HG03565 (cell line): ENCODE data around the gene RNF220.
"Not testable (repeated sequence)": the region's sequence is repeated elsewhere in the genome, so short reads cannot be mapped to it uniquely, and the experiment has no call there.

Experiments used
- ATAC-seq: cut with Tn5 transposase; IDR thresholded peaks from one replicate; pipeline ENCODE4 v1.9.1; 2021; ENCODE audit warnings: mild to moderate bottlenecking, moderate library complexity; ENCODE audit not compliant: unreplicated experiment

RNF220 gene

DNA sequence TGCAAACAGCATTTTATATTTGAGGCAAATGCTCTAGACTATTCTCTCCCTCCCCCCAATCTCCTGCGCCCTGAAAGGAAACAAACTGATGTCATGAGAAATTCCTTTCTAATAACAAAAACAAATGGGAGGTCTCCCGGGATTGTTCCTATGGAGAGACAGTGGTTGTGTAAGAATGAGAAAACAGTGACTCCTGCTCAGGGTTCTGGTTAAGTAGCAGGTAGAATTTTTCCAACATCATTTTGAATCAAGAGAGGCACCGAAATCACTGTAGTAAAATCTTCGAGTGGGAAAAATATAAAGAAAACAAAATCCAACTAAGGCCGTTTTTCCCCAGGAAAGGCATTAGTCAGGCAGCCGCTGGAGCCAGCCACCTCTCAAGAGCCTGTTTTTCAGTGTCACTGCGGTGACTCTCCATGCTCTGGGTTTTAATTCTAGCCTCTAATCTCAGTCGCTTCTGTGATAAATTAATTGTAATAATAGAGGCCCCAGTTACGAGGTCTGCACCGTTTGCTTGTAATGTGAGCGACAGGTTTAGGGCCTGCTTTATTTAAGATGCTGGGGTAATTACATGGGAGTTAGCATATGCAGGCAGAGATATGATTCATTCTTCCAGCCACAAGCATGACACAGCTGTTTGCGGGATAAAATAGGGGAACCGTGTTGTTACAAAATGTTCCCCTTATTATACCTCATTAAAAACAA, 80.3 kb downstream of the RNF220 start:
- no peak for ATAC-seq

DNA sequence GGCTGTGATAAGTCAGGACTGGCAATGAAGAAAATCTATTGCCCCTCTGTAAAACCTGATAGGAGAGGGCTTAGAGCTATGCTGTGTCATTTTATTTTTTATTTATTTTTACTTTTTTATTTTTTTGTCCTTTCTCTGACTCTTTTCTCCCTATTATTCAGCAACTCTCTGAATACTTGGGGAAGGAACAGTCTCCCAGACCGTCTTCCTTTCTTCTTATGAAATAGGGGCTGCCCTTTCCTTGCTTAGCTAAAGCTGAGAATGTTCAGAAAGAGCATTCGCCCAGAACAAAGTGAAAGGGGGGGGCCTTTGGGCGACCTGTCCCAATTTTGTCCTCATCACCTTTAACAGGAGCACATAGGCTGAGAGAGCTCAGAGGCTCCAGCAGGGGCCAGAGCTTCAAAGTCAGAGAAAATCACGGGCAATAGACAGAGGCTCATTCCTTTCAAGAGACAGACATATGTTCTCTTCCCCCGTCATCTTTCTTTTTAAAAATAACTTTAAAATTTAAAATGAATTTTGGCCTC, 80.9 kb downstream of the RNF220 start:
- ATAC-seq = no peak

DNA sequence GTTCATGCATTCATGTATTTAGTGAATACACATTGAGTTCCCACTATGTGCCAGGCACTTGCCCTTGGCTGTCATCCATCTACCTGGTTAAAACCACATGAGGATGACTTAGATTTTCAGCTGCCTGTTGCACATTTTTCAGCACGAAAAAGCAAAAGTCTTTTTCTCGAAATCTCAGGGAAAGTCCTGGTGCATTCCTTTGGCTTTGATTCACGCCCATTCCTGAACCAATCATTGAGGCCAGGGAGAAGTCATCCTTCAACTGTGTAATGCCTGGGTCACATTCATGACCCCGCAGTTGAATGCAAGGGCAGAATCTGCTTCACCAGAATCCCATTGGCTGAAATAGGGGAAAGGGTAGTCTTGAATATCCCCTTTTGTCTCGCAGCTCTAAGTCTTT, 84.4 kb downstream of the RNF220 start:
- ATAC-seq = no peak

DNA sequence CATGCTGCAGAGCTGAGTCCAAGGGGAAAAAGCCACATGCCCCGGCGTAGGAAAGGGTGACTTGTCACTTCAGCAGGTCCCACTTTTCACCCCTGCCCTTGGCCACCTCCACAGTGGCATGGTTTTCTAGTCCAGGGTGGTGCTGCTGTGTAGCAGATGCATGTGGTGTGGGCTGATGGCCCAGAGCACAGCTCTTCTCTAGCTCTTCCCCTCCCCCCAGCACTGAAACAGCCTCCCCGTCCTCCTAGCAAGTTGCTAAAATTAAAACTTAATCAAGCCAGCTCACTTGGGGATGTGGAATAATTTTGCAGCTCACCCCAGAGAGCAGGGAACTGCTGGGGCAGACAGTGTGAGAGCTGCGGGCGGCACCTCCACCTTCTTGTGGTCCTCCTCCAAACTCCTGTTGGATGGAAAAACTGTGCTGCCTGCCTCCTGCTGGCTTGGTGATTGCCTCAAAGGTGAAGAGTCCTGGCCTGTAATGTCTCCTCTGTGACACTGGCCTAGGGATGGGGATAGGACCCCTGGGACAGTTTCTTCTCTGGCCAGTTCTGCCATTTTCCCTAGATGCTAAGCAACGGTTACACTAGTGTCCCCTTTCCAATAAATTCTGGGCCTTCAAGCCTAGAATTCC, 91.6 kb downstream of the RNF220 start:
- ATAC-seq = no peak

DNA sequence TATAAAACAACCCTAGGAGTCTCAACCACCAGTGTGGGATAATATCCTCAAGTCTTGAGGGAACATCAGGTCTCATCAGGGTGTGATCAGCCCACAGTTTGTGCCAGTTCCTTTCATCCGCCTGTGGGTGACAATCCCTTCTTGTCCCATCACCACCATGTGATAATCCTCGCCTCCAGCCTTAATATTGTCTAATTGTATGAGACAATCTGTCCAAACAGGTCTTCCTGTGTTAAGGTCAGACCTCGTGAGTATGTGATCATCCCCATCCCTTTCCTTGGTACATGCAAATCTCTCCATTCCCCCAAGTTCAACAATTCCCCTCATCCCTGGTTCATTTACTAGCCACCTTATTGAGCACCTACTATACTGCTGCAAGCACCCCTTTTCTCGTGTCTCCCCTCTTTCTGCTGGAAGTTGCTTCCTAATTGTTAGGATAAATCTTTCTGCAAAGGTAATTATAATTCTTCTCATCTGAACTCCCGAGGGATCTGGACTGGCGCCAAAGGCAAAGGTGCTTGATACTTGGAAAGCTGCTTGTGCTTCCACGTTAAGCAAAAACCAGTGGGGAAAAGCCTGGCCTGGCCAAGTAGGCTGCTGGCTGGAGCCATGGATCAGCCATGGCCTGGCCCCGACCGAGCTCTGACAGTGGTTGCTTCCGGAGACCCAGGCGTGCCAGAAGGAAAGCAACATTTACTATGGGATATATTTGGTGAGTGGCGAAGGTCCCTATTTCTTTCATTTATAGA, 92.5 kb downstream of the RNF220 start:
- no peak for ATAC-seq

DNA sequence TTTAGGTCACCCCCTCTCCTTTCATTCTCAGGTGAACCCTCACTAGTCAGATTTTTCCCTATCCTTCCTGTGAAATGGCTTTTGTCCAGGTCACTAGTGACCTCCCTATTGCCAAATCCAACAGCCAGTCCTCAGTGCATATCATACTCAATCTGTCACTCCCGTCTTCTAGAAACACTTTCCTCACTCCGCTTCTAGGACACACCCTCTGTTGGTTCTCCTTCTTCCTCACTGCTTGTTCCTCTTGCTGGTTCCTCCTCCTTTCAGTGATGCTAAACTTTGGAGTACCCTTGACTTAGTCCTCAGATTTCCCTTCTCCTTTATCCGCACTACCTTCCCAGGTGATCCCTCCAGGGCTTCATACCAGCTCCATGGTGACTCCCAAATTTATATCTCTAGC, 94.3 kb downstream of the RNF220 start:
- no peak for ATAC-seq

DNA sequence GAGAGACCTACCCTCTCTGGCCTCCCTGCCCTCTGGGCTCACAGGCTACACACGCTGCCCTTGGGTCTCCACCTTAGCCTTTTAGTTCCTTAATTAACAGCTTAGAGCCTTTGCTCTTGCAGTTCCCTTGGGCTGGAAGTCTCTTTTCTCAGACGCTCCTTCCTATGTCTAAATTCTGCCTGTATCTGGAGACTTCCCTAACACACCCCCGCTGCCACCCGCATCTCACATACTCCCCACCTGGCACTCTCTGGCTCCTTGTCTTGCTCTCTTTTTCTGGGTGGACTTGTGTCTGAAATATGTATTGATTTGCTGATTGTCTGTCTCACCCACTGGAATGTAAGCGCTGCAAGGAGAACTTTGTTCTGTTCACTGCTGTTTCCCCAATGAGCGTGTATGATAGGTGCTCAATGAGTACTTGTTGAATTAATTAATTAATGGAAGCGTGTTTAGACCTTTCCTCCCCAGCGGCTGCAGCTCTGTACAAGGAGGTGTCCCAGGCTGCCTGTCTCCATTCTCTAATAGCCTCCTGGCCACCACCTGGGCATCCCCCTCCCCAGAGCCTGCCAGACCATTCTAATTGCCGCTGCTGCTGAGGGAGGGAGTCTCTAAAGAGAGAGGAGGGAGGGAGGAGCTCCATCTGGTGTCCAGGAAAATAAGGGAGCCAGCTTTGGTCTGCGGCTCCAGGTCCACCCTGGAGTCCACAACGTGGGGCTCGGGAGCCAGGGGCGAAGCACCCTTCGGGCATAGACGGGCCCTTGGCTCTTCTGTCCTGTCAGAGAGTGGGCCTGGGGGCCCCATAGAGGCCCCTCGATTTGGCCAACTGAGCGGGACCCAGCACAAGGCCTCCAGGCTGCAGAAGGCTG, 95.4 kb downstream of the RNF220 start:
- ATAC-seq = no peak

DNA sequence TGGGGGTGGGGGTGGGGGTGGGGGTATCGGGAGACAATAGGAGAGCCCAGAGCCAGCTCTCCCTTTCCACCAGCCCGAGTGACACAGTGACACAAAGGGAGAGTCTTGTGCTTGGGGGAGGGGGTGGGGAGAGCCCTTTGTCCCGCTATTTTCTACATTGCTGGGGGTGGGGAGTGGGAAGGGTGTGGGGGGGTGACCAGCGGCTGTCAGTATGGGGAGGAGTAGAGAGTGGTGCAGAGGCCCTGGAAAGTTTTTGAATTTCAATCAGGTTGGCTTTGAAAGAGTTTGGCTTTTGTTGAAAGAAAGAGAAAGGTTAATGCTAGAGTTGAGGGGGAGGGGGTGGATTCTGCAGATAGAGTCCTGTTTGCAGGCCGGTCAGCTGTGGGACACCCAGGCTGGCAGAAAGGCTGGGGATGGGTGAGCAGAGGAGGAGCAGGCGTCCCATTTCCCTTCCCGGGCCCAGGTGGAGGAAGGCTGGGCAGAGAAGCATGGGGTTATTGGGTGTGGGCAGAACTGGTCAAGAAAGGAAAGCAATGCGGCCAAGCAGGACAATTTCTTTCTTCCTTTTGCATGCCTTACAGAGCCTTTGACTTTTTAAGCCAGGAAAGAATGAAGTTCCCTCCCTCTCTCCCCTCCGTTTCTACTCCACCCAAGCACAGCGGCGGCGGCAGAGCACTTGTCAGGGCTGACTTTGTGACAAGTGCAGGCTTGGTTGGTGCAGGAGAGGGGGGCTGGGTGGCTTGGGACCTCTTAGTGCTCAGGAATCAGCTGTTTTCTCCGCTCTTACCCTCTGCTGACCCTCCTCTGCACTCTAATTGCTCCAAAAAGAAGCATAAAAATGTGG, 96.2 kb downstream of the RNF220 start:
- no peak for ATAC-seq

DNA sequence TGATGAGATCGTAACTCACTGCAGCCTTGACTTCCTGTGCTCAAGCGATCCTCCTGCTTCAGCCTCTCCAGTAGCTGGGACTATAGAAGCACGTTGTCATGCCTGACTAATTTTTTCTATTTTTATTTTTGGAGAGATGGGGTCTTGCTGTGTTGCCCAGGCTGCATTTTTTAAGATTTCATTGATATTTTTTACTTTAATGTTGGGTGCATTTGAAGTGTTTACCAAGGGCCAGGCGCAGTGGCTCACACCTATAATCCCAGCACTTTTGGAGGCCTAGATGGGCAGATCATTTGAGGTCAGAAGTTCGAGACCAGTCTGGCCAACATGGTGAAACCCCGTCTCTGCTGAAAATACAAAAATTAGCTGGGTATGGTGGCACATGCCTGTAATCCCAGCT, 97.8 kb downstream of the RNF220 start:
- ATAC-seq = not testable (repeated sequence)

DNA sequence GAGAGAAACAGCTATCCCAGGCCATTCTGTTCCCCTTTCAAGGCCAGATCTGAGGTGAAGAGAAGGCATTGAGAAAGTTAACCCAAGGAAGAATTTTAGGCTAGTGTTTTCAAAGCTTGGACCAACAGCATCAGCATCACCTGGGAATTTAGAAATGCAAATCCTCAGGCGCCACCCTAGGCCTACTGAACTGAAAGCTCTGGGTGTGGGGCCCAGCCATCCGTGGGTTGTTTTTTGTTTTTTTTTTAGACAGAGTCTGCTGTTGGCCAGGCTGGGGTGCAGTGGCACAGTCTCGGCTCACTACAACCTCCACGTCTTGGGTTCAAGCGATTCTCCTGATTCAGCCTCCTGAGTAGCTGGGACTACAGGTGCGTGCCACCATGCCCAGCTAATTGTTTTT, 98.6 kb downstream of the RNF220 start:
- no peak for ATAC-seq

DNA sequence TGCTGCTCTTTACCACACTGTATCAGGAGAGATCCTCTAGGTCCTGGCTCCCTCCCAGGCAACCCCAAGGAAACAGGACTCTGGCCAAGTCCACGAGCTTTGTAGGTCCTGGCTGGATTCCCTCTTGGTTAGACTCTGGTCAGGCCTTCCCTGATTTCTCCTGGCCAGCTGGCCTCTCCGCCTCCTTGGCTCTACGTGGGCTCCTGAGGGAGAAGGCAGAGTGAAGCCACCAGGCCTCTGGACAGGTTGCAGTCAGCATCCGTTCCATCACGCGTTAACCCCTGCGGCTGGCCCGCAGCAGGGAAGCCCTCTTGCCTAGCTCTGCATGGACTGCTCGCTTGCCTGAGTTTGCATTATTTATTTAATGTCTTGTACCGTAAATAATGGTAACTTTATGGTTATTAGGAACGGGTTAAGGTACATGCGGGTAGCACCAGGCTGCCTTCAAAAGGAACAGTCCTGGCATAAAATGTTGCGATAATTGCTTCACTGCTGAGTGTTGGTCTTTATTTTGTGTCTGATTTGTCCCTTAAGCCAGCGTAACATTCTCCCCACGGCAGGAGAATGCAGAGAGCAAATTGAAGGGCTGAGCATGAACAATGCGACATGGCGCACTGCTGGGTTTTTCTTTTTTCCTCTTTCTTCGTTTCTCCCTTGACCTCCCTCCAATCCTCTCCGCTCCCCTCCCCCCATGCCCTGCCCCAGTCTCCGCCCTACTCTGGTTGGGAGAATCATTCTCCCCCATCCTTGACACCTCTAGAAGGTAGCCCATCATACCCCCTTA, 100.3 kb downstream of the RNF220 start:
- no peak for ATAC-seq

DNA sequence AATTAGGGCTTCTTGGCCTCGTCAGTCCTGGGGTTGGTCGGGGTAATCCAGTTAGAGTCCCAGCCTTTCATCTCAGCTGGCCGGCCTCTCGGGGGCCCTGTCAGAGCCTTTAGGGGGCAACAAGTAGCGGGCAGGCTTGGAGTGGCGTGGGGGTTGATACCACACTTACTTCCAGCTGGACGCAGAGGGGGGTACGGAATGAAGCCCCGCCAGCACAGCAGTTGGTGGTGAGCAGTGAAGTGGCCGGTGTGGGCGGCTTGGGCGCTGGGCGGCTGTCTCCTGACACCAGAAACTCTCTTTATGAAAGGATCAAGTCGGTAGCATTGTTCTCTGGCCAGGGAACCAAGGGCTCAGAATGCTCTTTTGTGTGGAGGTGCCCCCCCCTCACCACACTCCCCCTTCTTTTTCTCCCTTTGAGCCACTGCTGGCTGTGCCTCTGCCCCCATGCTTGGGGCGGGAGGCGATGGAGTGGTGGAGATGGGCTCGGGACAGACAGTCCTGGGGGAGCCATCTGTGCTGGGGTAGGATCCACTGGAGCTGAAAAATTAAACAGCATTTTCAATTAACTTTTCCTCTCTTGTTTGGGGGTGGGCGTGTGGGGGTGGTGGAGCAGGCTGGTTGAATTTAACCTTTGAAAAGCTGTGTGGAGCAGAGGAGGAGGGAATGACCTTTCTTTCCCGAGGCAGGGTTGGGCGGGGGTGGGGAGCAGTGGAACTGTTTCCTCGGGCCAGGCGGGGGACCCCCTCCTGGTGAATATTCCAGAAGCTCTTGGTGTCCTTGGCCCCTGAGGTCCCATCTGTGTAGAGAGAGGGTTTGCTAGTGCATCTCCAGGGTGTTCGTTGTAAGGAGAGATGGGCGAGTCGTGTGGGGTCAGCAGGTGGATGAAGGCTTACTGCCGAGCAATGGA, 102.7 kb downstream of the RNF220 start:
- ATAC-seq = no peak

DNA sequence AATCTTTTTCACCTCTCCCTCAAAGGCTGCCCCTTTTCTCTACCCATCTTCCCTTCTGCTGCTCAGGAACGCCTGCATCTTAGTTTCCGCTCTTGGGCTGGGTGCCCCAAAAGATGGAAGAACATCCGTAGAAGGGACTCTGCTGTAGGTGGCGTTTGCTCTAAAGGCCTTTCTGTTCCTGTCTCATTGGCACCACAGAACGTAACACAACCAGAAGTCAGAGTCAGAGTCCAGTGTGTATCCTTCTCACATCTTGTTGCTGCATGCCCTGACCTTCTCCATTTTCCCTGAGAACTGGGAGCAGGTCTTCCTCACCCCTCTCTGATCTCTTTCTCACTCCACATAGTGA, 103.3 kb downstream of the RNF220 start:
- no peak for ATAC-seq

DNA sequence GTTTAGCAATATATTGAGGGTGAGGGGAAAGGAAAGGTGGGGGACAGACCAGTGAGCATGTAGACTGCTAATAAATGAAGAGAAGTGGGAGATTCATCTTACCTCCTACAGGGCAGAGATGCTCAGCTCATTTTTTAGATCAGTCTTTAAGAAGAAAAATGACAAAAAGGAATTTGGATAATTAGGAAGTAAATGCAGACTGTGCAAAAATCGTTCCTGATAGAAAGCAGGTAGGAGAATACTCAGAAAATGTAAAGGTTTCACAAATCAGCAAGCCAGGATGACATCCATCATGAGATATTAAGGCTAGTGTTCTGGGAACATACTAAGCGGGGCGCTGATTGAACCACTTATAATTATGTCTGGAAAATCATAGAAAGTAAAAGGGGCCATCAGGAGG, 106.3 kb downstream of the RNF220 start:
- ATAC-seq = no peak

DNA sequence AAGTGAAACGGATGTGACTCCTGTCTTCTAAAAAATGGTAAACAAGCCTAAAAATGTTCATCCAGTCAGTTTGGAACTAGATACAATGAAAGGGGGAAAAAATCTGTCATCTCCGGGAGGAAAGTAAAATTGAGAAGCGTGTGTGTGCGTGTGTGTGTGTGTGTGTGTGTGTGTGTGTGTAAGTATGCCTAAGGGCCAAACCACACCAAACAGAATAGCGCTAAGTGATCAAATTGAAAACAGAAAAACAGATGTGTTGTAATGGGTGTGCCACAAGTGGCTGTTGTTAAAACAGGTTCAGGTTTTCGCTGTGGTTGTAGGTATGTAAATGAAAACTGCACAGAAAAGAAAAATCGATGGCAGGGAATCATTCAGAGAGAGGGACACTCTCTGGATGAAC, 106.7 kb downstream of the RNF220 start:
- no peak for ATAC-seq

DNA sequence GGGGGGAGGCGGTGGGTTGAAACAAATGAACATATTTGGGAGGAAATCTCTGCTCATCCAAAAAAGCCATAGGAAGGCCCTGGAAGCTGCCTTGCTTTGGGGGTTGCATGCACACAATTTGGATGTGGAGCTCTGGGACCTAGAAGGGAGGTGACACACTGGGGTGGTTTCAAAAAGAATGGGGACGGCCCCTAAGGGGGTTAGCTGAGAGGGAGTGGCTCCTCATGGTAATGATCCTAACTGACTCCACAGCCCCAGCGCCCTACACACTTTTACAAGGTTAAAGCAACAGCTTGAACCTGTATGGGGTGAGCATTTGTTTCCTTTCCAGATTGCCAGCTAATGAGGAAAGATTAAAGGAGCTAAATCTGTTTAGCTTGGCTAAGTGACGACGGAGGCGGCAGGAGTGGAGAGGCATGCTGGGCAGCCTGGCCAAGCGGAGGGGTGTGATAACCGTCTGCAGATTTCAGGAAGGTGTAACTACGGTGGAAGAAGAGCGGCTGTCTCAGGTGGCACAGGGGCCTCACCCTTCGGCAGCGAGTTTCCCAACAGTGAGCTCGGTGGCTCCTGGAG, 107.3 kb downstream of the RNF220 start:
- ATAC-seq = no peak

DNA sequence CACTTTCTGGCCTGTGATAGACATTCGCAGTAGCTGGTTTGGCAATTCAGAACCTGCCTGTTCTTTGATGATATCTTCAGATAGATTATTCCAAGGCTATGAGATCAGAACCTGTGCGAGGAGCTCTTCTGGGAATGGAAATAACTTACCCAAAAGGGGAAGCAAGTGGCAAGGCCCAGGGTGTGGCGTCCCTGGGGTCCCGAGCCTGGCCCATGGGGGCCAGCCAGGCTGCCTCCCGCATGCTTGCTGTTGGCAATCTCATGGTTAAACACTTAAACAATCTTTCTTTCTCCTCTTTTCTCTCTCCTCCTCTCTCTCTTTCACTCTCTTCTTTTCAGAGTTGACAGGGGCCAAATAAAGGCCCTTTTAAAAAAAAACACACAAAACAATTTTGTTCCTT, 108.1 kb downstream of the RNF220 start:
- ATAC-seq = no peak

DNA sequence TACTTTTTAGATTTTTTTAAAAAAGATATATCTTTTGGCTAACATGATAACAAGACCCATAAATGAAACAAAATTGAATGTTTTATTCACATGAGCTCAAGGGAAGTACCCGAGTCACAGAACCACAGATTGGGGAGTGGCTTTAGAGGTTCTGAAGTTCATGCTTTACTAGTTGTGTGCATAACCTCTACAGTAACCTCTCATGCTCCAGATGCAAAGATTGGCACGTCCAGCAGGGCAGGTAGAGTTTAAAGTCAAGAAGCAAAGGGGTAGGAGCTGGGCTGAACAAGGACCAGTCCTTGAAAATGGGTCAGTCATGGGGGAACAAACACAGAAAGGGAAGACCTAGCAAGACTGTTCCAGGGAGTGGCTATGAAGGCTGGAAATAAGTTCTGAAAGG, 109.6 kb downstream of the RNF220 start:
- no peak for ATAC-seq
